Caki2 (cell line): ENCODE results near the gene GPM6B. TPM values are rescaled to one million over a fixed set of nuclear protein-coding genes. Genes with fewer than 3 reads are reported as not detected.

ENCODE experiments used
- DNase-seq: peaks from one replicate; pipeline ENCODE4 v3.0.0-alpha.2; 2015; ENCODE audit warnings: low read depth
- in situ Hi-C: cut with HindIII; loops from 2 replicates; pipeline ENCODE4 v1.10.0; 2016; ENCODE audit warnings: low sequenced_read_pairs, low pct_unique_long_range_greater_than_20kb, mixed read lengths
- total RNA-seq: library from RNA; depleted of rRNA; stranded (reverse); fragments of >200 nt; shearing (Covaris generic); gene quantifications from 2 replicates; pipeline ENCODE4 v1.2.3, GENCODE V29; 2014; ENCODE audit warnings: low replicate concordance; rRNA removed

Gene GPM6B, protein sequence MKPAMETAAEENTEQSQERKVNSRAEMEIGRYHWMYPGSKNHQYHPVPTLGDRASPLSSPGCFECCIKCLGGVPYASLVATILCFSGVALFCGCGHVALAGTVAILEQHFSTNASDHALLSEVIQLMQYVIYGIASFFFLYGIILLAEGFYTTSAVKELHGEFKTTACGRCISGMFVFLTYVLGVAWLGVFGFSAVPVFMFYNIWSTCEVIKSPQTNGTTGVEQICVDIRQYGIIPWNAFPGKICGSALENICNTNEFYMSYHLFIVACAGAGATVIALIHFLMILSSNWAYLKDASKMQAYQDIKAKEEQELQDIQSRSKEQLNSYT
- total RNA-seq: not detected in 2 replicates

DNA sequence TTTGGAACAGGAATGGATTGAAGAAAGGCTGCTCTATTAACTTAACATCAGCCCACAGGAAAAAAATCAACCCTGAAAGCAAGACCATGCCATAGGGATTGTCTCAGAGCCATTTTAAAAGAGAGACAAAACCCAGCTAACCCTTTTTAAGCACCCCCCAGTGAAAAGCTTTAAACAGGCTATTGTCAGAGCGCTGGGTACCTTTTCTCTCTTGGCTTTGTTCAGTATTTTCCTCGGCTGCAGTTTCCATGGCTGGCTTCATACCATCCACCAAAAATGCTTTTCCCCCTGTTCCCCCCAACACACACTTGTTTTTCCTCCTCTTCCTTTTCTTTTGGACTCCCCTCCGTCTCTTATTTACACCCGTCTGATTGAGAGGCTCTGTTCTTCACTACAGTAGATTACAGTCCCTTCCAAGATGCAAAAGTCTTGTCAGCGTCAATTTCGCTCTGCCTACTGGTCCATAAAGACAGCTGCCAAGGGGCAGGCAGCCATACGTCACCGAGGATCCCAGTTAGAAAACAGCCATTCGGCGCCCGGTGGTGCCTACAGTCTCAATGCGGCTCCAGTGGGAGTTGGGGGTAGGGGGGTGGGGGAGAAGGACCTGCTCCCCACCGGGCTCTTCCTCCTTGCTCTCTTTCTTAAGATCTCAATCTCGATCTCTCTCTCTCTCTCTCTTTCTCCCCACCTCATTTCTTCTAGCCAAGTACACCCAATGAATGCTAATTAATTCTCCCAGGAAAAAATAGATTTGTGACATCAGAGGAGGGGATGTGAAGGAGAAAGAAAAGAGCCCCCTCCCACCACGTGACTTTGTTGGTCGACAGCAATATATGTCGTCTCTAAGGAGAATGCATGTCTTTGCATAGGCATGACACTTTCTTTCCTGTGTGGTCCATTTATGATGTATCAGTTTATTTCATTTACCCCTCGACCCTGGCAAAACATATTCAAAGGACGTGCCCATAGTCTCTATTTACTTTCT is at the start of gene GPM6B:
TSS of gene GPM6B (minus strand) at position 451 of the 985 bp plus-strand sequence. CDS start at position 262, 189 bp downstream.
- DNase-seq: no peak
- in situ Hi-C loops: no loop called here

DNA sequence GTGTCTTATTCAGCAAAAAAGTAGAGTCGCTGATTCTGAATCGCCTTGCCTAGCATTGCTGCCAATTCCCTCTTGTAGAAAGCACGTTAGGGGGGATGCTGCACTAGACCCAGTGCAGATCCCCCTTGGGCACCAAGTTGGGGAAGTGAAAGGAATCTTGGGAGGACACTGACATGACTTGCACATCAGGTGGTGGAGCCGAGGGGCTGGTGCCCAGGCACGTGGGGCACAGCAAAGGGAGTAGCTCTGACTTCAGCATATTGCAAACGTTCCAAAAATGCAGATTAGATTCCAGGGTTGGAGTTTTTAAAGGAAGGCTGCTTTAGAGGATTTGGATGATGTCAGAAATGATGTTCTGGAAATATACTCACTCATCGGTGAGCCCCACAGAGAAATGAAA is 47.4 kb upstream of the GPM6B start:
- no peak for DNase-seq
- in situ Hi-C loops: no loop called here

DNA sequence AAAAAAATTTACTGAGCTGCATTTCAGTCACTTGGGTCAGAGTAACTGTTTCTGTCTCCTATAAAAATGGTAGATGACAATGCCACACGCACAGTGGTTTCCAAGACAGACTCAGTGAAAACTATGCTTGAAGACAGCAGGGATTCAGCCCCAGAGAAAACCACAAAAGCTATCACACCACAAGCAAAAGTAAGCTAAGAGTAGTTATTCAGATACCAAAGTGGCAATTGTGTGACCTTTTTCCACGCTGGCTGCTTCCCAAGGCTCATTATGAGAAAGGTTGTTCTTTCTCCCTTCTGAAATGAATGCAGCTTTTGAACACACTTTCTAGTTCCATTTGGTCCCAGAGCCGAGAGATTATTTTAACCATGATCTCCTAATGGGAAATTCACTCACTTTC is 46.4 kb upstream of the GPM6B start:
- no peak for DNase-seq
- in situ Hi-C loops: no loop called here

DNA sequence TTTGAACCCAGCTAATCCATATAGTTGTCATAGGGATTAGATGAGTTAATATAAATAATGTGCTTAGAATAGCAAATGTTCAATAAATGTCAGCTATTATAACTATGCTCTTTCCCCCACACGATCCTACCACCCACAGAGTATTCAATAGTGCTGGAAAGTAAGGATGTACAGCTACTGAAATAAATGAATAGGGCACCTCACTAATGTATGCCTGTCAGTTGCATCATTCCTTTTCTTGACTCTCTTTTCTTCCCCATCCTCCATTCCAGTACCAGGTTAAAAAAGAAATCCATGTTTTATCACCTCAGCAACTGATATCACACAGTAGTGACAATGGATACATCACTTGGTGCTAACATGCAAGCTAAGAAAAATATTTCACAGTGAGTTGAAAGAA is 42.8 kb upstream of the GPM6B start:
- DNase-seq: no peak
- in situ Hi-C loops: no loop called here

DNA sequence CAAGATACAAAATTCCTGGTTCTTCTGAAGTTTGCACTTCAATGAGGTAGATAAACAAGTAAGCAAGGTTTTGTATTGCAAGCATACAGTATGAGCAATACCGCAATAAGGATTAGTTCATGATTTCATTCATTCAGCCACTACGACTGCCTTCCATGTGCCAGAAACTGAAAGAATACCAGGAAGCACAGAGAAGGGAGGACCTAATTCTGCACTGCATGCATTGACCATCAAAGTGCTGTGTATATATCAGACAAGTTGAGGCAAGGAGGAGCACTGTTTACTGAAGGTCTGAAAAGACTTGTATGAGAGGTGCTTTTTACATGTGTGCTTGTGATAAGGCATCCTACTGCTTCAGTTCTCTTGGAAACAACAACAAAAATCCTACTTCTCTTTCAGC is 40.9 kb upstream of the GPM6B start:
- DNase-seq: no peak

DNA sequence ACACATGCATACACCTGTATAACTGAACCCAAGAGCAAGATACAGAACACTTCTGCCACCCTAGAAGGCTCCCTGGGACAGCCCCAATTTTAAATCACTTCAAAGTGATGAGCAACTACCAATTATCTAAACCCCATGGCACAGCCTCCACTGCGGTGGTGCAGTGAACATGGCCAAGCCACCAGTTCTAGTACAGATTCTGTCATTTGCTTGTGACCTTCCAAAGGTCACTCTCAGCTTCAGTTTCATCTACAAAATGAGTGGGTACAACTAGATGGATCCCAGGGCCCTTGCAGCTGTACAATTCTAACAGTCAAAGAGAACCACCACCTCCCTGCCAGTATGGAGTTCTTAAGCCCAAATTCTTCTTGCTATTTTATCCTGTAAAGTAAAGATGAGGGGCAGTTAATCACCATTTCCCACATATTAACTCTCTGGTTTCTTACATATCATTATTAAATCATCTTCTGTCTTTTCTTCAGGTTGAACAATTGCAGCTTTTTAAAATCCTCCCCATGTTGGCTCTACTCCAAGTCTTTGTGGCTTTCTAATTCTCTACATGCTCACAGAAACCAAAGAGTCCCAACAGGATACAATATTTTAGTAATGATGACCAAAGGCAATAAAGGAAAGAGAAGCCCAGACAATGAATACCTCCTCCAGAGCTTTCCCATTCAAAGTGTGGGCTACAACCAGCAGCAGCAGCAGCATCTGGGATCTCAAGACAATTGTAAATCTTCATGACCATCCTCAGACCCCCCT is 39.0 kb upstream of the GPM6B start:
- no peak for DNase-seq
- in situ Hi-C loops: no loop called here

More for the DNA sequence above, 40.9 kb upstream of the GPM6B start:
- in situ Hi-C loops: no loop called here

DNA sequence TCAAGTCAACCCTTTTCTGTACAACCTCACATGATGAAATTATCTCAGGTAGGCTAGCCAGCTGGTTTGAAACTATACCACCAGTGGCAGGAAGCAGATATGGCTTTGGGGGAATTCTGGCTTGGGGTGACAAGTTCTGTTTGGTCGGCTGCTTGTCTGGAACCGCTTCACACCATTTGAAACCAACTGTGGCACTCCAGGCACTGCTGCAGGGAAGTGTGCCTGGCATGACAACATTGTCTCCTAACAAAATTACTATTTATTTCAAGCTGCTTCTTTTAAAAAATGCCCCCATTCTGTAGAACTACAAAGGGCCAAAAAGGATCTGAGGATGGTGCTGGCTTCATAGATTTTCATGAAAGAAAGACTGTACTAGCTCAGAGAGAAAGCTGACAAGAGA is 37.1 kb upstream of the GPM6B start:
- no peak for DNase-seq
- in situ Hi-C loops: no loop called here

DNA sequence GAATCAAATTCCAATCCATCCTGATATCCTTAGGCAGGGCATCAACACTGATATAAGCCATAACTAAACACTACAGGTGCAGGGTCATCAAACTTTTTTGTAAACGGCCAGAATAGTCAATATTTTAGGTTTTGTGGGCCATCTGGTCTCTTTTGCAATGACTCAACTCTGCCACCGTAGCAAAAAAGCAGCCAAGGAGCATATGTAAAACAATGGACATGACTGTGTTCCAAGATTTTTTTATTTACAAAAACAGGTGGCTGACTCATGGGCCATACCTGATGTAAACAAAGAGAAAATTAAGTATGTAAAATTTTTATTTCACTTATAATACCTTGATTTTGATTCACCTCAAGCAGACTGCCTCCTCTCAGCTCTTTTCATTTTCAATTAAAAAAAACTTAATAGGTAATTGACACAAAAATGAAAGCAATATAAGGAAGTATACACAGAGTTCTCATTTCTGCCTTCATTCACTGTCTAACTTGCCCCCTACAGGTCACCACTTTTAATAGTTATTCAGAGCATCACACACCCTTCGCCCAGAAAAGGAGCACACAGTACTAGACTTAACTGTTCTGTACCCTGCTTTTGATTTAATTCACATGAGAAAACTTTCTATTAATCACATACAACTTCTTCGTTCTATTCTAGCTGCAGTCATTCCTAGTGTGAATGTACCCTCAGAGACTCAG is 35.3 kb upstream of the GPM6B start:
- no peak for DNase-seq
- in situ Hi-C loops: no loop called here

DNA sequence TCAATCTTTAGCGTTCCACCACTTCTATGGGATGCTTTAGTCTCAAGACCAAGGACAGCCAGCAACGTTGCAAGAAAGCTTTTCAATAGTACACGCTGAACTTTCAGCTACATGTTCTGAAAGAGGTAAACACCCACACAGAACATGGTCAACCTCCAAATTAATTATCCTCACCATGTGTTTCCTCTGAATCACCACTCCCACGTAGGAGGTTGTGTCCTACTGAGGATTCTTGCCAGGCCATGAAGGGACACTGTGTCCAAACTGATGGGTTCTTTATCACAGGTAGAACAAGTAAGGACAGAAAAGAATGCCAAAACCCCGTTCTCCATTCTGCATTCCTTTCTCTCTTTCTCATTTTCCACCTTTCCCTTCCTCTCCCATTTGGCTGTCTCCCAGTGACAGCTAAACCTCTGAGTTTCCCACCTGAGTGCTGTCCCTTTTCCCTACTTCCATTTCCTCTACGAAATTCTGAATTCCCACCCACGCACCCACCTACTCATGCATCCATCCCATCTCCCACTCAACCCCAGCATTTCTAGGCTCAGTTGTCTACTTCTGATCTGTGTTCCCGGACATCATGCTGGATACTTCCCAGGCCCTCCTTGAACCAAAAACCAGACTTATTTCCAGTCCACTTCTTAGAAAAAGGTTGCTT is 29.0 kb upstream of the GPM6B start:
- in situ Hi-C loops: no loop called here

DNA sequence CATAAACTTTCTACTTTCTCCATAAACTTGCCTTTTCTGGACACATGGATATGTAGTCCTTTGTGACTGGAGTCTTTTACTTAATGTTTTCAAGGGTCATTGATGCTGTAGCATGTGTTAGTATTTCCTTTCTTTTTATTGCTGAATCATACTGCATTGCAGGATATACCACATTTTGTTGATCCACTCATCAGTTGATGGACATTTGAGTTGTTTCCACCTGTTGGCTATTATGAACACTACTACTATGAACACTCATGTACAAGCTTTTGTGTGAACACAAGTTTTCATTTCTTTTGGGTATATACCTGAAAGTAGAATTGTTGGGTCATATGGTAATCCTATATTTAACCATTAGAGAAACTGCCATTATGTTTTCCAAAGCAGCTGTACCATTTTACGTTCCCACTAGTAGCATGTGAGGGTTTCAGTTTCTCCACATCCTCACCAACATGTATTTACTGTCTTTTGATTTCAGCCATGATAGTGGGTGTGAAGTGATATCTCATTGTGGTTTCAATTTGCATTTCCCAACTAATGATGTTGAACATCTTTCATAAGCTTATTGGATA is 26.3 kb upstream of the GPM6B start:
- DNase-seq: no peak

More for the DNA sequence above, 29.0 kb upstream of the GPM6B start:
- DNase-seq: no peak

DNA sequence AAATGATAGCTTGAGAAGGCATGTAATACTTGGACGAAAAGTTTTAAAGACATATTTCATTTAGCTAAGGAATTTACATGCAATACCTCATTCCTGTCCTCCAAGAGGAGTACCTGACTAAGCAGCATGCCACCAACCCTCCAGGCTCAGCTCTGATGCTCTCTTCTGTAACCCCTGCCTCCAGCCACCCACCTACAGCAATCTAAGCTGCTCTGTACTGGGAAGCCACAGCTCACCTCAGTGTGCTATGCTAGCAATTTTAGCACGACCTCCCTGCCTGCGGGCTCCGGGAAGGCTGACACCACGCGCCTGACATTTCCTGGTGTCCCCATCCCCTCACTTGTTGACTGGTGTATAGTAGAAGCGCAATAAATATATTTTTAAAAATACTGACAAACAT is 23.2 kb upstream of the GPM6B start:
- in situ Hi-C loops: no loop called here
- no peak for DNase-seq

More for the DNA sequence above, 26.3 kb upstream of the GPM6B start:
- in situ Hi-C loops: no loop called here

DNA sequence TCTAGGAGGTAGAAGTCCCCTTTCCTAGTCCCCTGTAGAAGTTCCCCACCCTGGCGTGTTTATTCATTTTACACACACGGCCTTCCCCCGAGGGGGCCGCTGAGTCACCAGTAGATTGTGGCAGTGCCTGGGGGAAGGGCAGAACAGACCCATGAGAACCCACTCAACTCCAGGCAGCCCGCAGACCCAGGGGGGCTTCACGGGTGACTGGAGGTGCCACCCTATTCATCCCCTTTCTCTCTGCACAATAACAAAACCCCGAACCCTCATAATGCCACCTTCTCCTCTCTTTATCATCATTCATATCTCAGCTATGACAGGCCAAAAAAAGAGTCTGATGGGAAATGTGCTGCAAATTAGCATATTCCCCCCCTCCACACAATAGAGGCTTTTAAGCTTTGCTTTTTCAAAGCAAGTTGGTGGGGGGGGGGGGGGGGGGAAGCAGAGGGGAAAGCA is 20.4 kb upstream of the GPM6B start:
- DNase-seq: no peak
- in situ Hi-C loops: no loop called here

DNA sequence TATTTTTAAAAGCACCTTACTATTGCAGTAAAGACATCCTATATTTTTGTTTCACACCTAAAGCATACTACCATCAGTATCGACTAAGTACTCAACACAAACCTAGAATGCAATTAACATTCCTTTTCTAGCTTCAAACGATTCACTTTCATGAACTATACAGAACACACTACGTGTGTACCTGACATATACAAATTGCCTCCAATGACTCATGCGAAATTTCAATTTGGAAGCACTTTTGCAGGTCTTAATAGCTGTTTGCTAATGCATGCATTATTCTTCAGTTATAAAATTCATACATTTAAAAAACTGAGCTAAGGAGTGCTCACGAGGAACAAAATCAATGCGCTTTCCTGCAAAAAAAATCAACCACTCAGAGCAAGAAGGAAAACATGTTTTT is 19.7 kb upstream of the GPM6B start:
- in situ Hi-C loops: no loop called here
- no peak for DNase-seq

DNA sequence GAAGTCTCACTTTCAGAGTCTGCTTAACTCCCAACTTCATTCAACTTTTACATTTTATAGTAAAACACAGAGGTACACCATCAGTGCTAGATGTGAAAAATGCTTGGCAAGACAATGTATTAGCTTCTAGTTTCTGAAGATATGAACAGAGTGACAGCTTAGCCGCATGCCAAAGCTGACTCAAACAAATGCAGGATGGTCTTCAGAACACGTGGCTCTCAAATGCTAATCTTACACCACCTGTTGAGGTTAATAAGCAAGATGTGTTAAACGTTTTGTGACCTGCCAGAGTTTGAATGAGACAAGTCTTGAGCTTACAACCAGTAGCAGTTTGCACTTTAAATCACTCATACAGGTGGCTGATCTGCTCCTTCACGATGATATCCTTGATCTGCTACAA is 18.9 kb upstream of the GPM6B start:
- in situ Hi-C loops: no loop called here
- no peak for DNase-seq

DNA sequence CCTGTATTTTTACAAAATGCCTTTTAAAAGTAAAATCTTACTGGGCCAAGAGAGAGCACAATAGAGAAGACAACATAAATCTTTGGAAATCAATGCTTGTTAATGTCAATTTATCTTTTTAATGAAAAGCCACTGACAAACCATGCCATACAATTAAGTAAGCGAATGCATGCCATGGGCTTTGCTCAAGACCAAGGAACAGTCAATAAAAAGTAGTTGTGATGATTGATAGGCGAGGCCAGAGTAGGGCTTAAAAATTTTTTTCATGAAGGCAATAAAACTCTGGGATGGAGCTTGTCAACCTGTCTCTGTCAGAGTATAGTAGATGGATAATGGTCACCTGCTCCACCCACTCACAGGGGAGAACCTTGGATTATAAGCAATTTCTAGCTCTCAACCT is 17.5 kb upstream of the GPM6B start:
- in situ Hi-C loops: no loop called here

DNA sequence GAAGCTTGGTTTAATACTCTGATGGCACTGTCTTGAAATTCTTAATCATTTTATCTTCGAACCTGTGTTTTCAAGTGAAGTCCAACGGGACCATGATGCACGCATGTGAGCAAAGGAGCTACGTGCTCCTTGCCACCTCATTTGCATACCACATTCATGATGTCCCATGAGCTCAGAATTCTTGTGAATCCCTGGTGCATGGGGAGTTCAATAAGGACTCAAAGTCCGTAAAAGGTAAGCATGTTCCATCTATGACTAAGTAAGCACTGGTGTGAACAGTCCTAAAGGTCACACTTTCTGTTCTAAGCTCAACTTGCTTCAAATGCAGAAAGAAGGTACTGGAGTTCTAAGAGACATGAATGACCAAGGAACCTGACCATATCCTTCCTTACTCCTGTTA is 13.1 kb upstream of the GPM6B start:
- in situ Hi-C loops: no loop called here
- DNase-seq: no peak

More for the DNA sequence above, 17.5 kb upstream of the GPM6B start:
- DNase-seq: no peak

DNA sequence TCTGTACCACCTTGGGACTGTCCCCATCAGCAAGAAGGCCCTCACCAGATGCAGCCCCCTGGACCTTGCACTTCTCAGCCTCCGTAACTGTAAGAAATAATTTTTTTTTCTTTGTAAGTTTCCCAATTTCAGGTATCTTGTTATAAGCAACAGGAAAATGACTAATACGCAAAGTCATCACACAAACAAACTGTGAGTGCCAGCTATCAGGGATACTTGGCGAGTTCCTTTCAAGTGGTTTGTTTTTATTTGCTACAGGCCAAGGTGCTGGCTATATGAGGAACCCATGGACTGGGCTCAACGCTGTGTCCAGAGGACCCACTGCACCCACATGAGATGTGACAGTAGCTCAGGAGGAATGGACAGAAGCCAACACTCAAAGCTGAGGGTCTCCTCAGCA is 11.5 kb upstream of the GPM6B start:
- DNase-seq: no peak
- in situ Hi-C loops: no loop called here
